SK-N-MC (cell line): Measurements from ENCODE around the gene KRT80.

Experiments
- DNase-seq: peaks from one replicate; pipeline ENCODE4 v3.0.0-alpha.2; 2011; ENCODE audit warnings: low read depth, low spot score
- H3K27ac ChIP-seq: fragments of 200-600 bp; sonication (generic); 2 replicates; pipeline ENCODE4 v1.5.1; 2016; ENCODE audit warnings: mixed run types
- H3K36me3 ChIP-seq: fragments of 200-600 bp; sonication (generic); 2 replicates; pipeline ENCODE4 v1.6.1; 2017; ENCODE audit warnings: antibody characterized with exemption, low read length, mixed read lengths; ENCODE audit not compliant: insufficient read depth
- H3K4me3 ChIP-seq: fragments of 200-600 bp; sonication (generic); 2 replicates; pipeline ENCODE4 v1.5.1; 2016
- H3K9ac ChIP-seq: fragments of 200-600 bp; sonication (generic); 2 replicates; pipeline ENCODE4 v1.8.0; 2017; ENCODE audit warnings: mixed run types, mixed read lengths; ENCODE audit not compliant: insufficient read length
- H3K9me3 ChIP-seq: fragments of 200-600 bp; sonication (generic); 2 replicates; pipeline ENCODE4 v1.6.1; 2017; ENCODE audit warnings: low read depth, mild to moderate bottlenecking, antibody characterized with exemption, low read length, moderate library complexity, mixed read lengths
- EZH2 ChIP-seq: fragments of 200-600 bp; sonication (generic); IDR thresholded peaks from one replicate; pipeline ENCODE4 v1.6.1; 2017; ENCODE audit warnings: antibody characterized with exemption
- FOXP2 ChIP-seq: optimal IDR thresholded peaks from 2 replicates; pipeline ENCODE3; 2011; ENCODE audit warnings: mild to moderate bottlenecking, moderate library complexity; ENCODE audit not compliant: insufficient read depth; ENCODE audit errors: extremely low read length, control extremely low read depth
- POLR2AphosphoS5 ChIP-seq: IDR thresholded peaks from 2 replicates; pipeline ENCODE4 v1.6.1; 2012; ENCODE audit warnings: mild to moderate bottlenecking, low read depth, low read length, borderline replicate concordance

Gene KRT80

DNA sequence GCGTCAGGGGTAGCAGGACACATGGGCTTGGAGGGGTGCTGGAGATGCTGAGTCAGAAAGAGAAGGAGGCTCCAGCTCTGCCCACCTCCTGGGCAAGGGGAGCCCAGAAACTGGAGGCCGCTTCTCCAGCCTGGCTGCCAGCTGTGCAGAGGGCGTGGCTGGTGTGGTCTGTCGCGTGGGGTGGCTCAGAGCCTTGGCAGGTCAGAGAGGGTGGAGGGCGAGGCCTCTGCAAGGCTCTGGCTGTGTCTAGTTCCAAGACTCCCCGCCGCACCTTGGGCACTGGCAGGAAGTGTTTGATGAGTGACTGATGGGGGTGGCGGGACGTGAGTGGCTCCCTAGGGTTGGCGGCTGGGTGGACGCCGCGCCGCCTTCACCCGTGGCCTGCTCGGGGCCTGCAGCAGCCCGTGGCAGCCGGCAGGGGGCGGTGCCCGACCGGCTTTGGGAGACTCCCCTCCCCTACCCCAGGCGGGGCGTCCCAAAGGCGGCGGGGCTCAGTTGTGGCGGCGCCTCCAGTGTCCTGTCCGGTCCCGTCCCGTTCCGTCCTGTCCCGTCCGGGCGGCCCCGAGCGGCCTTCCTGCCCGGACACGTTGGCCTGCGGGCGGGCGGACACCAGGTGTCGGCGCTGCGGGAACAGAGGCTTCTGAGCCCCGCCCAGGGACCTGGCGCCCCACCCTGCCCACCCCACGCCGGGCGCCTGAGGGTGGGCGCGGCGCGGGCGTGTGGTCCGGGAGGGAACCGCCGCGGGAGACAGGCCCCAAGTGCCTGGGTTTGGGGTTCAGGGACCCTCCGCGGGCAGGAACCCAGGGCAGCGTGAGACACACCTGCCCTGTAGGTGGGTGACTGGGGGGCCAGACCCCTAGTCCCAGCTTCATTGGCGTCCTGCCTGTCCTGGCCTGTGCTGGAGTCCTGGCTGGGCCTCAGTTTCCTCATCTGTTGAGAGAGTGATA, 39.7 kb downstream of the KRT80 start:
- Histone ChIP-seq H3K9ac (no peak overlapping the region), H3K27ac (no peak overlapping the region), H3K4me3 (0 out of 2 replicates have a peak overlapping the region, but pooled peaks have one; percentile 30), H3K36me3 (no peaks in the 10 kb centered on the region), H3K9me3 (no peaks in the 10 kb centered on the region)
- TF ChIP-seq FOXP2 (no peak), POLR2AphosphoS5 (no peak), EZH2 (no peak)
- DNase-seq: no peak

DNA sequence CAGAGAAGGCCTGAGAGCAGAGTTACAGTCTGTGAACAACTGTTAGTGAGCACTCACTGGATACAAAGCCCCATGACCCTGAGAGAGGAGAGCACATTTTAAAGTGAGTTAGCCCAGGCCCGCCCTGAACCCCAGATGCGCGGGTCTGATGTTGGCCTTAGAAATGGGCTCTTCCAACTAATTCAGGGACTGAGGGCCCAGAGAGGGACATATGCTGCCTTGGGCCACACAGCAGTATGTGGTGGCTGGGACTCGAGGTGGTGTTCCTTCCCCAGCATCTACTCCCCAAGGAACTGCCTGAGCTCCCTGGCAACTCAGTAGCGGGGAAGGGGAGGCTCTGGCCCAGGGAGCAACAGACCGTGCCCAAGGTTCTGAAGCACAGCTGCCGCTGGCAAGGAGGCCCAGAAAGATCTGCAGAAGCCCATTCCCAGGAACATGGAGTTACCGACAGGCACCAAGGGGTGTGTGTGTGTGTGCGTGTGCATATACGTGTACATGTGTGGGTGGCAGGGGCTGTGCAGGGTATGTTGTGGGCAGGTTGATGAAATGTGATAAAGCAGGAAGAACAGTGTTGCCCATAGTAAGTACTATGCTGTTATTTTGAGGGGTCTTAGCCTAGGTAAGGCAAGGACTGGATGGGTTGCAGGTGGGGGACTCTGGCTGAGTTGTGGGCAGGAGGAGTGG, 40.5 kb downstream of the KRT80 start:
- DNase-seq: no peak
- TF ChIP-seq EZH2 (no peak), FOXP2 (no peak), POLR2AphosphoS5 (no peak)
- H3K4me3 ChIP-seq: no peak overlapping the region
- H3K9me3 ChIP-seq: no peaks in the 10 kb centered on the region
- H3K27ac ChIP-seq: no peak overlapping the region
- H3K9ac ChIP-seq: no peak overlapping the region
- H3K36me3 ChIP-seq: no peaks in the 10 kb centered on the region

DNA sequence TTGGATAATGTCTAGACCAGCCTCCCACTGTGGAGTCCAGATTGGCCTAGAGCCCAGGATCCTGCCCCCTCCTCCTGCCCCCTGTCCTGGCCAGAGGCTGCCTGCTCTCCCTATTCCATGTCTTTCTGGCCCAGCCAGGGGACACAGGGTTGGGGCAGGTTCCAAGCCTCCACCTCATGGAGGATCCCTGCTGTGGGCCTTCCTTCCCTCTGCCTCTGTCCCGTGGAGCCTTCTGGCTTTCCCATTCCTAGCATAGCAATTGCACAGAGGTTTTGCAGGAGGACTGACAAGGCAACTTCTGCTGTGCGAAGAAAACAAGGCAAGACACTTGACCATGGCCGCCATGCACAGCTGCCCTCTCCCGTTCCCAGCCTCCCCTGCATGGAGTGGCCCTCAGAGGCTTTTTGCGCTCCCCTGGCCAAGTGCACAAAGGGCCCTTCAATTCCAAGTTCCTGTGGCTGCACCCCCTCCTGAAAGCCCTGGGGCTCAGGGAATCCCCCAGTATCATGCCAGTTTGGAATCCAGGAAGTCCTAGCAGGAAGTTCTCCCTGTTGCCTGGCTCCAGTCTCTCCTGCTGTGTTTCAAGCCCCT, 42.1 kb downstream of the KRT80 start:
- no peaks in the 10 kb centered on the region for H3K9me3 ChIP-seq
- TF ChIP-seq EZH2: no peak
- TF ChIP-seq POLR2AphosphoS5: no peak
- no peak for TF ChIP-seq FOXP2
- H3K27ac ChIP-seq: no peak overlapping the region
- no peak overlapping the region for H3K4me3 ChIP-seq
- H3K9ac ChIP-seq: no peak overlapping the region
- DNase-seq: no peak
- H3K36me3 ChIP-seq: no peaks in the 10 kb centered on the region

DNA sequence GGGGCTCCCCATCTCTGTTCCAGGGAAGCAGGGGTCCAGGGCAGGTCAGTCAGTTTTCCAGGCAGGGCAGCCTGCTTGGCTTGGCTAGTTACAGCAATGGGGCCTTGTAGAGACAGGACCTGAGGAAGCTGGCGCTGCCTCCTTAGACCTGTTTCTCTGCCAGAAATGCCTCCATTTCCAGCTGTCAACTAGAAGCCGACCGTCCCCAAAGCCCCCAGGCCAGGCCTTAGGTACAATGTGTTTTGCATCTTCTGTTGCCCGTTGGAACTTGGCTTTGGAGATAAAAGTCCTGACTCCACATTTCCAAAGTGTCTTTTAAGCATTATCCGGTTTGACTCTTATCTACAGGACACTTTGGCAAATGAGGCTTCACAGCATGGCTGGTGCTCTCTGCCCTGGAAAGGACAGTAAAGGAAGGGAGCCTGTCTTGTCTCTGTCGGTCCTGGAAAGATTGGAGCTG, 42.6 kb downstream of the KRT80 start:
- Histone ChIP-seq H3K4me3 (no peak overlapping the region), H3K36me3 (no peaks in the 10 kb centered on the region), H3K9me3 (no peaks in the 10 kb centered on the region), H3K9ac (no peak overlapping the region), H3K27ac (no peak overlapping the region)
- no peak for TF ChIP-seq POLR2AphosphoS5
- no peak for TF ChIP-seq FOXP2
- no peak for TF ChIP-seq EZH2
- no peak for DNase-seq

DNA sequence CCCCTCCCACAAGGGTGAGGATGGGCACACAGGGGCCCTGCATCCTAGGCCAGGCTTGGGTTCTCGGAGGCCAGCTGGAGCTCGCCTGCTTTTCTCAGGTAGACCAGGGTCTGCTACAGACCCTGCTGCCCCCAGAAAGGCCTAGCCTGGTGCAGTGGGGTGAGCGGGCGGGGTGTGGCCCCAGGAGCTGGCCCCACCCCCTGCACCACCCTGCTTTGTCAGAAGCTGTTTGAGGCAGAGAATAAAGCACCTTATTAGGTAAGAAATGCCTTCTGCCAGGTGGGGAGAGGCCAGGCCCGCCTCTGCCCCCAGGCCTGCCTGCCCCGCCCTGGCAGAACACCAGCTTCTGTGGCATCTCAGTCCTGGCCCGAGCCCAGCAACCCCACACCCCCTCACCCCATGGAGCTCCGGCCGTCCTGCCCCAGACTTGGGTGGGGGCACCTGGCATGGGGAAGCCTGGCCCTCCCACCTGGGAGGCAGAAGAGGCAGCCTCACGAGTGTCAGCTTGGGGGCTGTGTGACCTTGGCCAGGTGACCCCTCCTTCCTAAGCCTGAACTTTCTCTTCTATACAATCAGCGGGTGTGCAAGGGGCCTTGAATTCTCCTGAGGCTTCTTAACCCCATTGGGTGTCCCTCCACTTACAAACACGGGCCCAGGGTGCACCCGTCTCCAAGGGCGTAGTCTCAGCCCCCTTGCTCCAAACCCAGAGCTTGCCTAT, 43.2 kb downstream of the KRT80 start:
- Histone ChIP-seq H3K36me3 (no peaks in the 10 kb centered on the region), H3K9ac (no peak overlapping the region), H3K27ac (no peak overlapping the region), H3K4me3 (no peak overlapping the region), H3K9me3 (no peaks in the 10 kb centered on the region)
- TF ChIP-seq EZH2 (no peak), POLR2AphosphoS5 (no peak), FOXP2 (no peak)
- no peak for DNase-seq

DNA sequence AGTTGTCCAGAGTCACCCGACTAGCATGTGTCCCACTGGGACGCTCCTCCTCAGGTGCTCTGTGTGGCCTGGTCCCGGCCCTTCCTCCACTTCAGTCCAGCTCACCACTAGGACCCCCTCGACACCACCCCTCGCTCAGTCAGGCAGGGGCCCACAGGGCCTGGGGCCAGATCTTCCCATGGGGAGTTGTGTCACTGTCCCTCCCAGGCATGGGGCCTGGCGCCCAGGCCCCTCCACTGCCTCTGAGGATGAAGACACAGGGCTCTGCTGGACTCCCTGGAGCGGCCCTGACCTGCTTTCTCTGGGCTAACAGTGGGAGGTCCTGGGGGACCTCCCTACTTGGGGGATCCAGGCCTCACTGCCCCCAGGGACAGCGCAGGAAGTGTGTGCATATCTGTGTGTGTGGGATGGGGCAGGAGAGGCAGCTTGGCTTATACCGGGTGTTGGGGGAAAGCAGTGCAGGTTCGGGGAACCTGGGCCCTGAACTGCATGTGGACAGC, 43.8 kb downstream of the KRT80 start:
- H3K9me3 ChIP-seq: no peaks in the 10 kb centered on the region
- H3K4me3 ChIP-seq: no peak overlapping the region
- no peak for DNase-seq
- TF ChIP-seq FOXP2: no peak
- no peak for TF ChIP-seq POLR2AphosphoS5
- no peak for TF ChIP-seq EZH2
- H3K27ac ChIP-seq: no peak overlapping the region
- no peak overlapping the region for H3K9ac ChIP-seq
- no peaks in the 10 kb centered on the region for H3K36me3 ChIP-seq

DNA sequence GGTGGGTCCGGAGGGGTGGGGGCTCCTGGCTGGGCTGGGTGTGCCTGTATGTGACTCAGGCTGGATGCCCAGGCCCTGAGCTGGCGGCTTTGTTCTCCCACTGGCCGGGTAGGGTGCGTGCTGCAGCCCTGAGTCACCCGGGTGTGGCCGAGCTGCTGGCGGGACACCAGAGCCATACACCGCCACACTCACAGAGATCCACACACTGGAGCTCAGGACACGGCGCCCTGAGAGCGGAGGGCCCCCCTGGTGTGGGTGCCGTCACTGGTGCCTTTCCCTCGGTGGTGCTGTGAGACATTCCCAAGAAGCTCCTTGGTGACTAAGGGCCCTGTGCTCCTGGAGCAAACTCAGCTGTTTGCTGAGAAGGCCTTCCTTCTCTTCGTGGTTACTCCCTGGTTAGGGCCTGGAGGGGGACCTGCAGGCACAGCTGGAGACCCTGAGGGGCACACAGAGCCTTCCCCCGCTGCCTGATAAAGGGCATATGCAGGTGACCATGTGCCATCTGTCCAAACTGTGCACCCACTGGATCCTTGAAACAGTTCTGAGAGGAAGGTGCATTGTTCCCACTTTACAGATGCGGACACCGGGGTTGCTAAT, 44.3 kb downstream of the KRT80 start:
- Histone ChIP-seq H3K9me3 (no peaks in the 10 kb centered on the region), H3K27ac (0 out of 2 replicates have a peak overlapping the region, but pooled peaks have one; percentile 19), H3K9ac (no peak overlapping the region), H3K36me3 (no peaks in the 10 kb centered on the region), H3K4me3 (no peak overlapping the region)
- TF ChIP-seq EZH2 (no peak), FOXP2 (no peak), POLR2AphosphoS5 (no peak)
- no peak for DNase-seq
